A549 (cell line): Measurements from ENCODE around the gene MTG1.

ENCODE experiments used
- CBX2 ChIP-seq: fragments of 200-600 bp; sonication (generic); IDR thresholded peaks from 2 replicates; pipeline ENCODE4 v1.6.1; 2016; ENCODE audit warnings: low read depth, mild to moderate bottlenecking, borderline replicate concordance
- CEBPB ChIP-seq, 2 experiments: fragments of >200 bp in 1 of 2; sonication (Bioruptor Twin) in 1 of 2; formaldehyde crosslinking in 1 of 2; IDR thresholded peaks; 2 replicates each; pipeline ENCODE4 v1.6.1; 2012 to 2016
- CTCF ChIP-seq: fragments of >200 bp; sonication (Bioruptor Twin); formaldehyde crosslinking; IDR thresholded peaks from 3 replicates; pipeline ENCODE4 v1.5.1; 2016
- ELK1 ChIP-seq: fragments of 150-350 bp; IDR thresholded peaks from 2 replicates; pipeline ENCODE4 v1.6.1; 2014; ENCODE audit warnings: low read depth, mild to moderate bottlenecking, low read length
- HMGXB4 ChIP-seq: fragments of 250-450 bp; sonication (Bioruptor Pico); IDR thresholded peaks from 2 replicates; pipeline ENCODE4 v1.5.0; 2021; ENCODE audit warnings: mild to moderate bottlenecking, moderate library complexity, borderline replicate concordance
- JUN ChIP-seq, 2 experiments: fragments of >200 bp; sonication (Bioruptor Twin); formaldehyde crosslinking; IDR thresholded peaks; 2 replicates in 1 of 2; 3 replicates in 1 of 2; pipeline ENCODE4 v1.6.1; 2016 to 2017
- MAX ChIP-seq: IDR thresholded peaks from 2 replicates; pipeline ENCODE4 v1.6.1; 2012
- POLR2A ChIP-seq: IDR thresholded peaks from 2 replicates; pipeline ENCODE4 v1.6.1; 2012; ENCODE audit warnings: mild to moderate bottlenecking, low read length
- RCOR1 ChIP-seq: fragments of 150-350 bp; IDR thresholded peaks from 2 replicates; pipeline ENCODE4 v1.6.1; 2014; ENCODE audit warnings: antibody characterized with exemption, low read length, low read depth
- RNF2 ChIP-seq: fragments of 200-600 bp; sonication (generic); IDR thresholded peaks from 2 replicates; pipeline ENCODE4 v1.6.1; 2016; ENCODE audit warnings: low read depth, mild to moderate bottlenecking, antibody characterized with exemption, moderate library complexity, borderline replicate concordance
- SREBF2 ChIP-seq: fragments of 450-650 bp; IDR thresholded peaks from 2 replicates; pipeline ENCODE4 v1.6.1; 2014; ENCODE audit warnings: mild to moderate bottlenecking, moderate library complexity
- USF2 ChIP-seq: fragments of 450-650 bp; IDR thresholded peaks from 2 replicates; pipeline ENCODE4 v1.6.1; 2014; ENCODE audit warnings: antibody characterized with exemption

GRCh38 chr10:133364645-133365431 is 29.1 kb upstream of the MTG1 start:
- TF ChIP-seq RCOR1 (no peak), CBX2 (no peak), CTCF (no peak), CEBPB (IDR thresholded peaks at IDR 0.05) (no peak), USF2 (no peak), SREBF2 (no peak), HMGXB4 (CRISPR knock-in tag) (no peak), ELK1 (no peak), RNF2 (no peak), POLR2A (no peak), MAX (no peak), JUN (IDR thresholded peaks at IDR 0.05) (no peak)
